ENCODE results near the gene CROCC2. TPM values are rescaled to one million over a fixed set of nuclear protein-coding genes. Genes with fewer than 3 reads are reported as not detected.

Gene CROCC2
- polyA plus RNA-seq, 1 donor from 2014 or later: not detected

GRCh38 chr2:240873098-240873788 is 32.9 kb upstream of the CROCC2 start:
- H3K27me3 Mint-ChIP-seq: peaks cover 2% of the 10 kb centered on the region
- H3K4me1 Mint-ChIP-seq: no peaks in the 10 kb centered on the region
- H3K36me3 Mint-ChIP-seq: no peaks in the 10 kb centered on the region
- no peak overlapping the region for H3K4me3 Mint-ChIP-seq
- H3K9me3 Mint-ChIP-seq: no peaks in the 10 kb centered on the region
- H3K27ac Mint-ChIP-seq: no peak overlapping the region

GRCh38 chr2:240873805-240874714 is 32.1 kb upstream of the CROCC2 start:
- Mint-ChIP-seq H3K36me3 (no peaks in the 10 kb centered on the region), H3K4me3 (no peak overlapping the region), H3K9me3 (no peaks in the 10 kb centered on the region), H3K27ac (no peak overlapping the region), H3K27me3 (peaks cover 2% of the 10 kb centered on the region), H3K4me1 (no peaks in the 10 kb centered on the region)

DNA sequence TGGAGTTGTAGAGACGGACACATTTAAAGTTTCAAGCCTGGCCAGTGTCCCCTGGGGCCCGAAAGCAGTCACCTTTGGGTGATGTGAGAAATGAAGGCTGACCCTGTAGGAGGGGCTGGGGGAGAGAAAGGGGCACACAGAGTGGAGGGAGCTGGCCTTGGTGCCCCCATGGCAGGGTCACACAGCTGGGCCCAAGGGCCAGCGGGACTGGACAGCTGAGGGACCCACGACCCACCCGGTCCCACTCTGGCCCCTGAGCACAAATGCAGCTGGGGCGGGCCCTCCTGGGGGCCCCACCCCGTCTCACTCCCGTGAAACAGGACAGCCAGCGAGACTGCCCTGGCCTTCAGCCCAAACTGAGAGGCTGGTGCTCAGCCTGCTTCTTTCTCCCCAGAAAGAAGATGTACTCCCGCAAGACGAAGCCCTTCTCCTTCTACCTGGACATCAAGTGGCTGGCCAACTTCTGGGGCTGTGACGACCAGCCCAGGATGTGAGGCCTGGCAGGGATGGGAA is 31.4 kb upstream of the CROCC2 start:
- Mint-ChIP-seq H3K27me3 (peaks cover 2% of the 10 kb centered on the region), H3K36me3 (no peaks in the 10 kb centered on the region), H3K4me3 (no peak overlapping the region), H3K27ac (no peak overlapping the region), H3K4me1 (no peaks in the 10 kb centered on the region), H3K9me3 (no peaks in the 10 kb centered on the region)

DNA sequence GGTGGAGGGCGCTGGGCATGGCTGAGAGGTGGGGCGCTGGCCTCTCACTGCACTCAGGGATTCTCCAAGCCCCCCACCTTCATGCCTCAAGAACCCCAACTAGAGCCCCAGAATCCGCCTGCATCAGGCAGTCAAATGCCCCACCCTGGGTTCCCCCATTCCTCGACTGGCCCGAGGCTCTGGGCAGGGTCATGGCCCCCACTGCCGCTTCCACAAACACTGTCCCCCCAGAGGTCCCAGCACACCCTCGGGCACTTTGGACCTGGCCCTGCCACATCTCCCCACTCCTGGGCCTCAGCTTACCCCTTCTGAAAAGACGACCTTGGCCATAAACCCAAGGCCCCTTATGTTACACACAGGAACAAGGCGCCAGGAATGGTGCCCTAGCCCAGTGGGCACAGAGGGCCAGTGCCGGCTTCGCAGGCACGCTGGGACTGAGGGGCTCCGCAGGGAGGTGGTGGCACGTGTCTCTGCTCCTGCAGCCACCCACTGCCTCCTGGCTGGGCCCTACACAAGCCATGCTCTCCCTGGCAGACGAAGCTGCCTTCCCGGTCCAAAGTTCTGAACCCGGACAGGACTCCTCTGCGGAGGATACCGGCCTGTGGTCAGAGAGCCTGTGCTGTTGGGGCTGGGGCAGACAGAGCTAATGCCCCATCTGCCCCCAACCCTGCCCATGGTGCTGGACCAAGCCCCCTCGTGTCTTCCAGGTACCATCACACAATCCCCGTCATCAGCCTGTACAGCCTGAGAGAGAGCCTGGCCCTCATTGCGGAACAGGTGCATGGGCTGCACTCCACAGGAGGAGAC is 30.7 kb upstream of the CROCC2 start:
- H3K4me3 Mint-ChIP-seq: no peak overlapping the region
- peaks cover 1% of the 10 kb centered on the region for H3K36me3 Mint-ChIP-seq
- no peak overlapping the region for H3K27ac Mint-ChIP-seq
- no peaks in the 10 kb centered on the region for H3K9me3 Mint-ChIP-seq
- H3K4me1 Mint-ChIP-seq: no peaks in the 10 kb centered on the region
- peaks cover 2% of the 10 kb centered on the region for H3K27me3 Mint-ChIP-seq

GRCh38 chr2:240876035-240876474 is 30.1 kb upstream of the CROCC2 start:
- H3K27me3 Mint-ChIP-seq: peaks cover 2% of the 10 kb centered on the region
- no peaks in the 10 kb centered on the region for H3K4me1 Mint-ChIP-seq
- H3K4me3 Mint-ChIP-seq: no peak overlapping the region
- peaks cover 1% of the 10 kb centered on the region for H3K36me3 Mint-ChIP-seq
- no peak overlapping the region for H3K27ac Mint-ChIP-seq
- no peaks in the 10 kb centered on the region for H3K9me3 Mint-ChIP-seq

DNA sequence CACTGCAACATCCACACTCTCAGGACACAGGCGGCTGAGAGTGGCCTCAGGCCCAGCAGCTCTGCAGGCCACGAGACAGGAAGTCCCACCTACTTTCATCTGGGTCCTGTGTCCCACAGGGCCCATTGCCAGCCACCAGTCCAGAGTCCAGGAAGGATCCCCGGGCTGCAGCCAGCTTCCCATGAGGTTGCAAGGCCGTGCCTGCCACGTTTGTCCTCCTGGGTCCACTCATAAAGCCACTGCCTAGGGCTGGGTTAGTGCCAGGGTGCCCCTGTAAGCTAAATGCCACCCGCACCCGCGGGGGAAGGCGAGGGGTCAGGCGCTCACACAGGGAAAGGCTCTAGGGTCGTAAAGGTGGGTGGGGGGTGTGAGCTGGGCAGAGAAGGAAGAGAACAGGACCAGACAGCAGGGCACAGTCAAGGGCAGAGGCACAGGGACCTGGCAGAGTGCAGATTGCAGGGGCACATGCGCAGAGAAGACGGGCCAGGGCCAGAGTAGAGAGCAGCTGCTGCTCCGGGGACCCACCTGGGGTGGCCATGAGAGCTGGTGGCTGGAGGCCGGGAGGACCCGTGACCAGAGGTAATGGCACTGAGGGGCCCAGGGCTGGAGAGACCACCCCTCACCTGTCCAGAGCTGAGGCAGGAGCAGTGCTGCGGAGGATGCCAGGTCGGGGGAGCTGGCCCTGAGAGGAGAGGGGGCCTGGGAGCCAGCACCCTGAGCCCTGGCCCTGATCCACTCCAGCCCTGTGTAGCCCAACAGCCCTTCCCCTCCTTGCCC is 29.5 kb upstream of the CROCC2 start:
- H3K4me3 Mint-ChIP-seq: no peak overlapping the region
- H3K9me3 Mint-ChIP-seq: no peaks in the 10 kb centered on the region
- H3K4me1 Mint-ChIP-seq: no peaks in the 10 kb centered on the region
- peaks cover 1% of the 10 kb centered on the region for H3K36me3 Mint-ChIP-seq
- H3K27ac Mint-ChIP-seq: no peak overlapping the region
- peaks cover 1% of the 10 kb centered on the region for H3K27me3 Mint-ChIP-seq

GRCh38 chr2:240877460-240878340 is 28.4 kb upstream of the CROCC2 start:
- Mint-ChIP-seq H3K9me3 (no peaks in the 10 kb centered on the region), H3K4me3 (no peak overlapping the region), H3K4me1 (no peaks in the 10 kb centered on the region), H3K27ac (no peak overlapping the region), H3K27me3 (no peaks in the 10 kb centered on the region), H3K36me3 (peaks cover 1% of the 10 kb centered on the region)

GRCh38 chr2:240878341-240878936 is 27.7 kb upstream of the CROCC2 start:
- Mint-ChIP-seq H3K9me3 (no peaks in the 10 kb centered on the region), H3K27ac (no peak overlapping the region), H3K27me3 (no peaks in the 10 kb centered on the region), H3K4me1 (no peaks in the 10 kb centered on the region), H3K36me3 (peaks cover 1% of the 10 kb centered on the region), H3K4me3 (no peak overlapping the region)

DNA sequence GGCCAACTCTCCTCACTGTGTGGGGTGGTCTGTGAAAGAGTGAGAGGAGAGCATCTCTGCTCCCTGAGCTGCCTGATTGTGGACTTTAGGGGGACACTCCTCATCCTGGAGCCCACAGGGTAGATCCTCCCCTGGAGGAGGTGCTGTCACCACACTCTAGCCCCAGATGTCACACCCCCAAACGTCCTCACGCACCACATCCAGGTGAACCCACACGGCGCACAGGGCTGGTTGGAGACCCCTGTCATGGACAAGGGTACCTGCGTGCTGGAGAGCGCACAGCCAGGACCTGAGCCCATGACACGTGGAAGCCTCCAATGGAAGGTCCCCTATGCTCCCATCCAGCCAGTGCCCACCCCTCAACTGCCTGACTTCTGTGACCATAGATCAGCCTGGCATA is 27.0 kb upstream of the CROCC2 start:
- Mint-ChIP-seq H3K4me3 (no peak overlapping the region), H3K9me3 (no peaks in the 10 kb centered on the region), H3K36me3 (peaks cover 1% of the 10 kb centered on the region), H3K4me1 (no peaks in the 10 kb centered on the region), H3K27ac (no peak overlapping the region), H3K27me3 (no peaks in the 10 kb centered on the region)

- Mint-ChIP-seq H3K4me3 (no peak overlapping the region), H3K27ac (no peak overlapping the region), H3K9me3 (peaks cover 0 to 2% (median 0%) of the 10 kb centered on the region in 3 donors), H3K27me3 (peaks cover 6% of the 10 kb centered on the region), H3K4me1 (peaks cover 0 to 3% (median 0%) of the 10 kb centered on the region in 3 donors), H3K36me3 (peaks cover 1% of the 10 kb centered on the region)
These were observed 24.2 kb upstream of the CROCC2 start for GRCh38 chr2:240881913-240882312.

- Mint-ChIP-seq H3K4me1 (peaks cover 0 to 3% (median 0%) of the 10 kb centered on the region in 3 donors), H3K9me3 (peaks cover 0 to 2% (median 0%) of the 10 kb centered on the region in 3 donors), H3K27me3 (peaks cover 6% of the 10 kb centered on the region), H3K36me3 (peaks cover 1% of the 10 kb centered on the region), H3K4me3 (no peak overlapping the region), H3K27ac (no peak overlapping the region)
These were observed 21.9 kb upstream of the CROCC2 start for GRCh38 chr2:240884221-240884620.

- H3K27ac Mint-ChIP-seq: no peak overlapping the region
- peaks cover 1% of the 10 kb centered on the region for H3K36me3 Mint-ChIP-seq
- H3K4me3 Mint-ChIP-seq: no peak overlapping the region
- peaks cover 0 to 3% (median 0%) of the 10 kb centered on the region in 3 donors for H3K4me1 Mint-ChIP-seq
- peaks cover 0 to 2% (median 0%) of the 10 kb centered on the region in 3 donors for H3K9me3 Mint-ChIP-seq
- H3K27me3 Mint-ChIP-seq: peaks cover 6% of the 10 kb centered on the region
These were observed 21.4 kb upstream of the CROCC2 start for GRCh38 chr2:240884745-240885144.

DNA sequence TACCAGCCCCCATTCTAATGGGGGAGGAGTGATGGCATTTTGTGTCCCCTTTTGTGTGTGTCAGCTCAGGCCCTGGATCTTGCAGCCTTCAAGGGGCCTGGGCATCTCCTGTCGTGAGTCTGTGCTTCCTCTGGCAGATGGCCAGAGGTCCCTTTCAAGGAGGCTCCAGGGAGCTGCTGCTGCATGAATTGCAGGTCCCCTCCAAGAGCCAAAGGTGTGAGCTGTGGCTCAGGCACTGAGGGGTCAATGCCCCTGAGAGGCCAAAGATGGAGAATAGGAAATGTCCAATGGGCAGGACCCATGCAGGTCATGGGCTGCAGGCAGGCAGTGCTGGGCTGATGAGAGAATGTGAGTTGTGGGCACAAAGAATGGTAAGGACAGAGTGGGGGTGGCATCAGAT is 20.6 kb upstream of the CROCC2 start:
- H3K27me3 Mint-ChIP-seq: peaks cover 6% of the 10 kb centered on the region
- H3K9me3 Mint-ChIP-seq: peaks cover 0 to 2% (median 0%) of the 10 kb centered on the region in 3 donors
- no peaks in the 10 kb centered on the region for H3K36me3 Mint-ChIP-seq
- H3K4me3 Mint-ChIP-seq: no peak overlapping the region
- peak overlapping the region in 1 of 3 donors; percentile 26 for H3K27ac Mint-ChIP-seq
- peaks cover 0 to 3% (median 0%) of the 10 kb centered on the region in 3 donors for H3K4me1 Mint-ChIP-seq

Data from IgD-negative memory B cell (primary cell).